Adrenal gland (tissue), 5 donors: ENCODE data around the gene ZNF683.

Source experiments
- POLR2A ChIP-seq, 2 donors: fragments of 450-650 bp; IDR thresholded peaks; one replicate each; pipeline ENCODE4 v1.6.1; 2017; ENCODE audit warnings: antibody characterized with exemption in 2 of 2, mild to moderate bottlenecking in 2 of 2, moderate library complexity in 1 of 2
- TF ChIP-seq, protein P1 (sequence below), 6 experiments: fragments of 450-650 bp in 4 of 6; fragments of 200-600 bp in 2 of 6; sonication (generic) in 1 of 6; IDR thresholded peaks; 1 replicate in 5 of 6; 2 replicates in 1 of 6; pipeline versions ENCODE4 v1.5.1 to v1.8.0; 2016 to 2021; ENCODE audit warnings: antibody characterized with exemption in 6 of 6, mild to moderate bottlenecking in 2 of 6, moderate library complexity in 1 of 6
- donor health status: DM: no; HTN: no; CAD: no.

DNA sequence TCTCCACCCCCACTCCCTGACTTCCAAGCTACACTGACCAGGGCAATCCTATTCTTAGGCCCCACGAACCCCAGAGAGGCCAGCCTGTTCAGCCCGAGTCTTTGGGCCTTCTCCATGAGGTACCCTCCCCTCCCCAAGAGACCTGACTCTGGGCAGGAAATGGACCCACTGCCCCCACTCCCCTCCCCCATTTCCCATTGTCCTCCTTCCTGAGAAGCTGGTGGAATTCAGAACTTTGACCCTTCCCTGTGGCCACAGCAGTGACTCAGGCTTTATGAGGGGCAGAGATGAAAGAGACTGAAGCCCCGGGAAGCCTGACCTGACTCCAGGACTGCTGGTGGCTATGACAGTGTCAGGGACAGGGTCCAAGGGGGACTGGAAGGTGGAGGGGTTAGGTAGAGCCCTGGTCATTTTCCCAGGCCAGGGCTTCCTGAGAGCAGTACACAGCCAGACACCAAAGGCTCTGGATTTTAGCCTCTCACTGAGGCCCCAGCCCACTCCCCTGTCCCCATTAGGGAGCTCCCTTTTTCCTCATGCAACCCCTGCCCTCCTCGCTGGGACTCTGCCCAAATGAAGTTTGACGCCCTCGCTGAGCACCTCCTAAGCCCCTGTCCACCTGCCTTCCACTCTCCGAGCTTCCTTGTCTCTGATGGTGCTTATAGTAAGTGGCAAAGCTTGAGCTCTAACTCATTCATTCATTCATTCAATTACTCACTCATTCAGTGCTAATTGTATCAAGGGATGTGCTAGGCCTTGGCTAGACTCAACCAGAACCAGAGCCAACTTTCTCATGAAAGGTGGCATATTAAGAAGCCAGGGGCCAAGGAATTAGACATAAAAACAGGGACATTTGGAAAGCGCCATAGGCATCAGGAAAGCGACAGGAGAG, 21.6 kb downstream of the ZNF683 start:
- TF ChIP-seq, protein P1, sequence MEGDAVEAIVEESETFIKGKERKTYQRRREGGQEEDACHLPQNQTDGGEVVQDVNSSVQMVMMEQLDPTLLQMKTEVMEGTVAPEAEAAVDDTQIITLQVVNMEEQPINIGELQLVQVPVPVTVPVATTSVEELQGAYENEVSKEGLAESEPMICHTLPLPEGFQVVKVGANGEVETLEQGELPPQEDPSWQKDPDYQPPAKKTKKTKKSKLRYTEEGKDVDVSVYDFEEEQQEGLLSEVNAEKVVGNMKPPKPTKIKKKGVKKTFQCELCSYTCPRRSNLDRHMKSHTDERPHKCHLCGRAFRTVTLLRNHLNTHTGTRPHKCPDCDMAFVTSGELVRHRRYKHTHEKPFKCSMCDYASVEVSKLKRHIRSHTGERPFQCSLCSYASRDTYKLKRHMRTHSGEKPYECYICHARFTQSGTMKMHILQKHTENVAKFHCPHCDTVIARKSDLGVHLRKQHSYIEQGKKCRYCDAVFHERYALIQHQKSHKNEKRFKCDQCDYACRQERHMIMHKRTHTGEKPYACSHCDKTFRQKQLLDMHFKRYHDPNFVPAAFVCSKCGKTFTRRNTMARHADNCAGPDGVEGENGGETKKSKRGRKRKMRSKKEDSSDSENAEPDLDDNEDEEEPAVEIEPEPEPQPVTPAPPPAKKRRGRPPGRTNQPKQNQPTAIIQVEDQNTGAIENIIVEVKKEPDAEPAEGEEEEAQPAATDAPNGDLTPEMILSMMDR (IDR thresholded peaks at IDR 0.05), result no peak
- no peak for TF ChIP-seq POLR2A (IDR thresholded peaks at IDR 0.05)
